Activated CD8-positive, alpha-beta memory T cell treated with anti-CD3 and anti-CD28 coated beads for 48 hours (primary cell): ENCODE measurements around the gene ACAP3.

ENCODE experiments used
- DNase-seq, 3 experiments: peaks; one replicate each; pipeline ENCODE4 v3.0.0-alpha.2; 2020; ENCODE audit warnings: low read depth in 2 of 3, low spot score in 2 of 3

The ACAP3 gene

GRCh38 chr1:1286313-1287261 lies 21.1 kb downstream of the ACAP3 start:
- DNase-seq: no peak

GRCh38 chr1:1285611-1286311 lies 22.0 kb downstream of the ACAP3 start:
- DNase-seq: no peak

- no peak for DNase-seq
Measured at GRCh38 chr1:1285102-1285571, 22.6 kb downstream of the ACAP3 start.

- DNase-seq: no peak
Measured at GRCh38 chr1:1284221-1285101, 23.3 kb downstream of the ACAP3 start.

- DNase-seq: no peak
Measured at GRCh38 chr1:1283821-1284220, 23.9 kb downstream of the ACAP3 start.

- DNase-seq: no peak
Measured at GRCh38 chr1:1282998-1283397, 24.7 kb downstream of the ACAP3 start.

GRCh38 chr1:1281533-1282321 lies 26.0 kb downstream of the ACAP3 start:
- no peak for DNase-seq

GRCh38 chr1:1280782-1281481 lies 26.8 kb downstream of the ACAP3 start:
- DNase-seq: no peak

GRCh38 chr1:1279028-1279427 lies 28.7 kb downstream of the ACAP3 start:
- DNase-seq: no peak

- DNase-seq: no peak
Measured at GRCh38 chr1:1278620-1279019, 29.1 kb downstream of the ACAP3 start.

- no peak for DNase-seq
Measured at GRCh38 chr1:1275836-1276235, 31.9 kb downstream of the ACAP3 start.

- DNase-seq: no peak
Measured at GRCh38 chr1:1274931-1275431, 32.7 kb downstream of the ACAP3 start.

- DNase-seq: no peak
Measured at GRCh38 chr1:1274299-1274930, 33.3 kb downstream of the ACAP3 start.

GRCh38 chr1:1273512-1274298 lies 34.0 kb downstream of the ACAP3 start, which contains the start of gene UBE2J2:
TSS of gene UBE2J2 (minus strand) at chr1:1273854. CDS start at chr1:1267992, 5,862 bp downstream.
- DNase-seq: peak; percentile 84 to 89 (median 86)

GRCh38 chr1:1273209-1273511 lies 34.6 kb downstream of the ACAP3 start:
- DNase-seq: no peak

GRCh38 chr1:1272341-1273208 lies 35.2 kb downstream of the ACAP3 start:
- no peak for DNase-seq

- DNase-seq: no peak
Measured at GRCh38 chr1:1270813-1271212, 36.9 kb downstream of the ACAP3 start.
